Adipocyte (in vitro differentiated cells): ENCODE data around the gene MTUS2.

Experiments
- DNase-seq: peaks from one replicate; pipeline ENCODE4 v3.0.0-alpha.2; 2015; ENCODE audit warnings: low read depth
- H3K27me3 ChIP-seq: replicated peaks from 2 replicates; pipeline ENCODE4 v1.7.0; 2013; ENCODE audit warnings: mild to moderate bottlenecking, low read length, moderate library complexity; ENCODE audit not compliant: control insufficient read depth, insufficient read depth
- H3K36me3 ChIP-seq: 2 replicates; pipeline ENCODE4 v1.7.0; 2013; ENCODE audit warnings: low read length, mild to moderate bottlenecking, moderate library complexity; ENCODE audit not compliant: control insufficient read depth, insufficient read depth, severe bottlenecking
- H3K4me1 ChIP-seq: 2 replicates; pipeline ENCODE4 v1.7.0; 2013; ENCODE audit warnings: mild to moderate bottlenecking, low read length, moderate library complexity; ENCODE audit not compliant: control insufficient read depth, insufficient read depth
- H3K4me3 ChIP-seq: 2 replicates; pipeline ENCODE4 v1.7.0; 2013; ENCODE audit warnings: mild to moderate bottlenecking, low read length, moderate library complexity
- H3K9ac ChIP-seq: 2 replicates; pipeline ENCODE4 v1.7.0; 2013; ENCODE audit warnings: mild to moderate bottlenecking, low read length, moderate library complexity
- H3K9me3 ChIP-seq: 2 replicates; pipeline ENCODE4 v1.7.0; 2013; ENCODE audit warnings: mild to moderate bottlenecking, low read length, moderate library complexity; ENCODE audit not compliant: control insufficient read depth

The MTUS2 gene

DNA sequence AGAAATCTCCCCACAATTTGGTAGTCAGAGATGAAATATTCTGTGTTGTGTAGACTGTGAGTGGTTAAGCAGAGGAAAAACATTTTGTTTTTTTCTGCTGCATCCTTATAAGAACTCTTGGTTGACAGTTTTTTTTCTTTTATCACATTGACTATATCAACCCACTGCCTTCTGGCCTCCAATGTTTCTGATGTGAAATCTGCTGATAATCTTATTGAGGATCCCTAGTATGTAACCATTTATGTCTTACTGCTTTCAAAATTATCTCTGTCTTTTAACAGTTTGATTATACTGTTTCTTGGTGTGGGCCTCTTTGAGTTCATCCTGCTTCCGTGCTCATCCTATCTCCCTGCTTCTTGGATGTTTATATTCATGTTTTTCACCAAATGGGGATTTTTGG, 316.9 kb downstream of the MTUS2 start:
- Histone ChIP-seq H3K36me3 (no peaks in the 10 kb centered on the region), H3K4me1 (no peaks in the 10 kb centered on the region), H3K27me3 (no peaks in the 10 kb centered on the region), H3K4me3 (no peak overlapping the region), H3K9me3 (peaks cover 19% of the 10 kb centered on the region), H3K9ac (no peak overlapping the region)
- DNase-seq: no peak

DNA sequence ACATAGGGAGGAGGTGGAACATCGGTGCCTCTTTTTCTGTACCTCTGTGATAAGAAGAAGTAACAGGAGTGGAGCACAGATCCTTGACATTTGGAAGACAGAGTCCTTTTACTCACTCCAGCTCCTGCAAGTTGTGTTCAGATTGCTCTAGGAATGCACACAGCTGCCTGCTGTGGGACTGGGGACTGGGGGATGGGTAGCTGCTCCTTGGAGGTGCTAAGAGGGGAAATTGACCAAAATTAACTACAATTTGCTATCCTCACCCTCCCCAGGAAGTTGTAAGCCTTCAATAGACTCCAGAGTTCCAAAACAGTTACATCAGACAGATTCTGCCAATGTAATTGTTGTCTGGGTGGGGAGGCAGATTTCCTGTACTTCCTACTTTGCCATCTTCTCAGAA, 317.9 kb downstream of the MTUS2 start:
- H3K4me1 ChIP-seq: no peaks in the 10 kb centered on the region
- DNase-seq: no peak

DNA sequence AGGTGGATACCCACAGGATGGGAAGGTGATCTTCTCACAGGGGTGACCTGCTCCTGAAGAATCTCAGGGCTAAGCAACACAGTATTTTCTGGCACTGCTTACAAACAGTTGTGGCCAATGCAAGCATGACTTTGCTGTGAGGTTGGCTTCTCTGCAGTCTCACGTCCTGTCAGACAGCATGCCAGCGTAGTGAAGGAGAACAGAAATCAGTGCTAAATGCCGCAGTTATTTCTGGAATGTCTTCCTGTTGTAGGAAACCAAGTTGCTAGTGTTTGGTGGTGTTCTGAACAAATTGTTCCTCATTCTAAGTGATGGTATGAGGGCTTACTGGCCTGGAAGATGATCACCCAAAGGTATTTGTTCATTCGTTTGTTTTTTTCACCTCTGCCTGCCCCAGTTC, 320.1 kb downstream of the MTUS2 start:
- no peaks in the 10 kb centered on the region for H3K4me1 ChIP-seq
- no peak for DNase-seq
- H3K9me3 ChIP-seq: peaks cover 17% of the 10 kb centered on the region
- H3K4me3 ChIP-seq: no peak overlapping the region
- H3K9ac ChIP-seq: no peak overlapping the region
- no peaks in the 10 kb centered on the region for H3K36me3 ChIP-seq
- H3K27me3 ChIP-seq: no peaks in the 10 kb centered on the region

More for the DNA sequence above, 317.9 kb downstream of the MTUS2 start:
- no peaks in the 10 kb centered on the region for H3K36me3 ChIP-seq
- no peak overlapping the region for H3K4me3 ChIP-seq
- no peaks in the 10 kb centered on the region for H3K27me3 ChIP-seq
- peaks cover 19% of the 10 kb centered on the region for H3K9me3 ChIP-seq
- H3K9ac ChIP-seq: no peak overlapping the region

DNA sequence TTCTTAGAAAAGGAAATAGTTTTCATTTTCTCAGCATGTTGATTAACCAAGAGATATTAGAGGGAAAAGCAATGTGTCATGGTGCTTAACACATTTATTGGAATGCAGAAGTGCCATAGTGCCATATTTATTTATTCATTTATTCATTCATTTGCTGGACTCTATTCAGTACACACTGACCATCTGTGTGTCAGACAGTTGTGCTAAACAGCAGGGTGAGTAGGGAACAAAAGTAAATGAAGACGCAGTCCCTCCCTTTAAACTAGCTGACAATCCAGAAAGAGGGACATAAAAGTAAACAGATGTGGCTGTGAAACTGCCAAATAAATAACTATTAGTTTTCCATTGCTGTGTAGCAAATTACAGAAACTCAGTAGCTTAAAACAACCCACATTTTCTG, 323.7 kb downstream of the MTUS2 start:
- H3K36me3 ChIP-seq: no peaks in the 10 kb centered on the region
- H3K9ac ChIP-seq: no peak overlapping the region
- H3K9me3 ChIP-seq: no peaks in the 10 kb centered on the region
- no peak for DNase-seq
- no peaks in the 10 kb centered on the region for H3K27me3 ChIP-seq
- H3K4me3 ChIP-seq: no peak overlapping the region
- H3K4me1 ChIP-seq: no peaks in the 10 kb centered on the region

DNA sequence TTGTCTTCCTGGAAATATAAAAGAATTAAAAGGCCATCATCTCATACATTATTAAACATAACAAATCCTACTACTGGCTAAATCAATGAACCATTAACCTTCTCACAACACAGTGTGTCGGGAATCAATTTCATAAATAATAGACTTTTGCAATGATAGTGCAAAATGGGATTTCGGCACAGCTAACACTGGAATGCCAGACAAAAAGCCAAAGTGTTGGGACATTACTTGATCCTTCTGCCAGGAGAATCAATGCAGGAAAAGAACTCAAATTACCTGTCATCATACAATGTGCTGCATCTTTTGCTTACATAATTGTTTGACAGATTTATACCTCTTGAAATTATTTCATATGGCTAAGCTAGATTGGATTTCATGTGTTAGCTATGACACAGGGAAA, 334.3 kb downstream of the MTUS2 start:
- Histone ChIP-seq H3K4me1 (no peaks in the 10 kb centered on the region), H3K27me3 (no peaks in the 10 kb centered on the region), H3K9me3 (peaks cover 8% of the 10 kb centered on the region), H3K9ac (no peak overlapping the region), H3K4me3 (no peak overlapping the region), H3K36me3 (no peaks in the 10 kb centered on the region)
- DNase-seq: no peak

DNA sequence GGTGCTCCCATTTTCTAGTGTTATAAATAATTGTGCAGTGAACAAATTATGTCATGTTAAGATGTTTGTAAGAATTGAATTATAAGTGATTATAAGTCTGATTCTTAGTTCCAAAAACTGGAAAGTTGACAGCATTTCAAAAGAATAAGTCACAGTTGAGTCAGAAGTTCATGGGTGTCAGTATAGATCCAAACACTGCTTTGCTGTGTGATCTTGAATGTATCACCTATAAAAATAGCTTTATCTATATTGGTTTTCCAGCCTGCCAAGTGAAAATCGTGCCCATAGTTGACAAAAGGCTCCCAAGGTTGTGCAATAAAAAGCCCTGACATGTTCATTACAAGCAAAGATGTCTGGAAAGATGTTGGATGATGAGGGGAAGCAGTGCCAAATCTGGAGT, 336.0 kb downstream of the MTUS2 start:
- no peaks in the 10 kb centered on the region for H3K36me3 ChIP-seq
- DNase-seq: no peak
- peaks cover 8% of the 10 kb centered on the region for H3K9me3 ChIP-seq
- H3K9ac ChIP-seq: no peak overlapping the region
- H3K4me1 ChIP-seq: no peaks in the 10 kb centered on the region
- no peak overlapping the region for H3K4me3 ChIP-seq
- H3K27me3 ChIP-seq: no peaks in the 10 kb centered on the region

DNA sequence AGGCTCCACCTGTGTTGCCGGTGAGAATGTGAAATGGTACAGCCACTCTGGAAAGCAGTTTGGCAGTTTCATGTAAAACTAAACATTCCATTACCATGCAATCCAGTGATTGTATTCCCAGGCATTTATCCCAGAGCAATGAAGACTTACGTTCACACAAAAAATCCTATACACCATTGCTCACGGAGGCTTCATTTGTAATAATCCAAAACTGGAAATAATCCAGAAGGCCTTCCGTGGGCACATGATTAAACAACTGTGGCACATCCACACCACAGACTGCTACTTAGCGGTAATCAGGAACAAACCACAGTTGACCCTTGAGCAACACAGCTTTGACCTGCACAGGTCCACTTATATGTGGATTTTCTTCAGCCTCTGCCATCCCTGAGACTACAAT, 339.7 kb downstream of the MTUS2 start:
- Histone ChIP-seq H3K9me3 (no peaks in the 10 kb centered on the region), H3K9ac (no peak overlapping the region), H3K36me3 (no peaks in the 10 kb centered on the region), H3K4me3 (no peak overlapping the region), H3K27me3 (no peaks in the 10 kb centered on the region), H3K4me1 (no peaks in the 10 kb centered on the region)
- no peak for DNase-seq

DNA sequence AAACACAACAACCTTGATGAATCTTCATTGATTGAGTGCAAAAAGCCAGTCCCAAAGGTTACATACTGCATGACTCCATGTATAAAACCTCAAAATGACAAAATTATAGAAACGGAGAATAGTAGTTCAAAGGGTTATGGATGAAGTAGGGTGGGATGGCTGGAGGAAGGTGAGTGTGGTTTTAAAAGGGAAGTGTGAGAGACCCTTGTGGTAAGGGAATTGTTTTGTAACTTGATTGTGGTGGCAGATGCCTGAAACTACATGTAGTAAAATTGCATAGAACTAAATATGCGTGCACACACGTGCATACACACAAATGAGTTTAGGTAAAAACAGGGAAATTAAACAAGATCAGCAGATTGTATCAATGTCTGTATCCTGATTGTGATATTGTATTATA, 340.7 kb downstream of the MTUS2 start:
- no peak overlapping the region for H3K9ac ChIP-seq
- H3K36me3 ChIP-seq: no peaks in the 10 kb centered on the region
- H3K9me3 ChIP-seq: no peaks in the 10 kb centered on the region
- no peaks in the 10 kb centered on the region for H3K4me1 ChIP-seq
- no peaks in the 10 kb centered on the region for H3K27me3 ChIP-seq
- H3K4me3 ChIP-seq: no peak overlapping the region
- no peak for DNase-seq

DNA sequence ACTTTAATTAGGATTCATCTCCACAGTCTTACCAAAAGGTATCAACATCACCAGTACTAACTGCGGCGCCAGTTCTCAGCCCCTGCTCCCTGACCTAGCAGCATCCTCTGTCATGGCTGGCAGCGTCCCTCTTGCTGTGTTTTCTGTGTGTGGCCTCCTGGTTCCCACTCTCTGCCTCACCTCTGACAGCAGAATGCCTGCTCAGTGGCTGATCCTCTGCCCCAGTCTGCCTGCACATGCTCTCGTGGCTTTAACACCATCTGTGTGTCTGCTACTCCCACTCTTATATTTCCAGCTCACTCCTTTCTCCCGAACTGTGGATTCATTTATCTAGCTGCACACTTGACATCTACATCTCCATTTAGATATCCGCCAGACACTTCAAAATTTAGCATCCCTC, 341.5 kb downstream of the MTUS2 start:
- Histone ChIP-seq H3K4me1 (no peaks in the 10 kb centered on the region), H3K4me3 (no peak overlapping the region), H3K27me3 (no peaks in the 10 kb centered on the region), H3K9me3 (no peaks in the 10 kb centered on the region), H3K9ac (no peak overlapping the region), H3K36me3 (no peaks in the 10 kb centered on the region)
- DNase-seq: no peak

DNA sequence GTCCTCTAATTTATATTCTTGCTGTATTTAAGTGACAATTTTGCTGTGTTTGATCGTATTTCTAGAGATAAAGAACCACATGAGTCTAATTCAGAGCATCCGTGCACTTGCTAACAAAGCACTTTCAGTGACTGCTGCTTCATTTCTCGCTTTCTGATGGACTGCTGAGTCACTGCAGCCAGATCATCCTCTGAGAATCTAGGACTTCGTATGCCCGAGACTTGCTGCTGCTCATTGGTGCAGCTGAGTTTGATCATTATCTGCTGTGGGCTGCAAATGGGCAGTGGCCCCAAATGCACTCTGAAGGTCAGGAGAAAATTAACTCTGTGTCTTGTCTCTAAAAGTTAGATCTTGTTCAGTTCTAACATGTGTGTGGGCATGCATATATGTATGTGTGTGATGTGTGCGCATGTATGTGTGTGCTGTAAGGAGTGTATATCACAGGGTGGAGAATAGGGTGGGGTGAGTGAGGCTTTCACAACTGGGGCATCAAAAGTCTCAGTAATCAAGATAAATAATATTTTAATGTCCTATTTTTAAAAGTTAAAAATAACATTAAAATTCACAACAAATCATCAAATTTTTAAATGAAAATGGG, 342.6 kb downstream of the MTUS2 start:
- H3K36me3 ChIP-seq: no peaks in the 10 kb centered on the region
- H3K9ac ChIP-seq: no peak overlapping the region
- no peaks in the 10 kb centered on the region for H3K27me3 ChIP-seq
- peak; percentile 39 for DNase-seq
- H3K4me3 ChIP-seq: no peak overlapping the region
- no peaks in the 10 kb centered on the region for H3K4me1 ChIP-seq
- no peaks in the 10 kb centered on the region for H3K9me3 ChIP-seq

DNA sequence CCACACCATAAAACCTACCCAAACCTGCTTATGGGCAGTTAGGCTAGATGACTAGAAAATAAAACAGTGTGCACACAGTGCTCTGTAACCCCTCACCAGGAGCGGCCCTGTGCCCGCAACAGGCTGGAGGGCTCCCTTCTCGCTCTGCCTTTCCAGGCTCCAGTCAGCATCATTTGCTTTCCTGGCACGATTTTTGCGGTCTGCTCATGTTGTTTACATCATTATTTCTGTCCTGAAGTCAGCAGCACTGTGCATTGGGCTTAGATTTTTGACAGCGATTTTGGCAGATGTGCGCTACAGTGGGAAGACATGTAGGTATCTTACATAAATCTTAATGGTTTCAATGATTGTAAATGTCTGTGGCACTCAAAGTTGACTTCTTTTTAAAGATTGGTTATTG, 344.0 kb downstream of the MTUS2 start:
- DNase-seq: no peak
- Histone ChIP-seq H3K9me3 (no peaks in the 10 kb centered on the region), H3K9ac (no peak overlapping the region), H3K4me3 (no peak overlapping the region), H3K4me1 (no peaks in the 10 kb centered on the region), H3K27me3 (no peaks in the 10 kb centered on the region), H3K36me3 (no peaks in the 10 kb centered on the region)

DNA sequence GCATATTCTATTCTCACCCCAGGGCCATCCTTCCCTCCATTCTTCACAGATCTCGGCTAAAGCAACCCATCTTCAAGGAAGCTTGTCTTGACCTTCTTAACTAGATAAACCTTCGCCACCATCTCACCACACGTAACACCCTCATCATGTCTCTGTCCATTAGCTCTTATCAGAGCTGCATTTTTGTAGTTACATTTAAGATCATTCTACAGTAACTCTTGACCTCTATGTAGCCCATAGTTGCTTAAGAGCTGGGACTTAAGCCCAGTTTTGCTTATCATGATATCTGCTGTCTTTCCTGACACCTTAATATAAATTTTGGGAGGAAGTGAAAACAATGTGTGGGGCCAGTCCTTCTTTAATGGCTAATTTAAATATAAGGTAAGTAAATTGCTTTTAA, 345.1 kb downstream of the MTUS2 start:
- Histone ChIP-seq H3K4me1 (no peaks in the 10 kb centered on the region), H3K9me3 (no peaks in the 10 kb centered on the region), H3K9ac (no peak overlapping the region), H3K27me3 (no peaks in the 10 kb centered on the region), H3K36me3 (no peaks in the 10 kb centered on the region), H3K4me3 (no peak overlapping the region)
- DNase-seq: no peak
